OCI-M1 (cell line): ENCODE results near the gene TGFB3.
"Not testable (repeated sequence)": the region's sequence is repeated elsewhere in the genome, so short reads cannot be mapped to it uniquely, and the experiment has no call there.

Source experiments
- DNase-seq: peaks from one replicate; lab custom pipeline; 2025; lab: John Stamatoyannopoulos, UW

Gene TGFB3

DNA sequence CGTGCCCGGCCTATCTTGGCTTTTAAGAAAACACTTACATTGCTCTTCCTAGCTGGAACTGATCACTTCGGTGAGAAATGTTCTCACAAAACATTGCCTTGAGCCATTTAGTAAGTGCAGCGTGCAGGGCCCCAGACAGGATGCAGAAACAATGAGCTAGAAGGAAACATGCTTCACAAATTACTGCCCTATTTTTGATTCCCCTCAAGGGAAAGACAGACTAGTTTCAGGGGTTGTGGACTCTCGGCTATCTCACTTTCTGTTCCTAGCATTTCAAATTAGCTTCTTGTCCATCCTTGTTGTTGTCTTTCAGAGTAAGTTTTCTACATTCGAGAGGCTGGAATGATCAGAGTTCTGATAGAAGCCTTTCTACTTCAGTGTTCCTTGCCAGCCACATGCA lies 21.6 kb downstream of the TGFB3 start:
- no peak for DNase-seq

- DNase-seq: no peak
Observed at GRCh38 chr14:75959031-75959430, 22.8 kb downstream of the TGFB3 start.

DNA sequence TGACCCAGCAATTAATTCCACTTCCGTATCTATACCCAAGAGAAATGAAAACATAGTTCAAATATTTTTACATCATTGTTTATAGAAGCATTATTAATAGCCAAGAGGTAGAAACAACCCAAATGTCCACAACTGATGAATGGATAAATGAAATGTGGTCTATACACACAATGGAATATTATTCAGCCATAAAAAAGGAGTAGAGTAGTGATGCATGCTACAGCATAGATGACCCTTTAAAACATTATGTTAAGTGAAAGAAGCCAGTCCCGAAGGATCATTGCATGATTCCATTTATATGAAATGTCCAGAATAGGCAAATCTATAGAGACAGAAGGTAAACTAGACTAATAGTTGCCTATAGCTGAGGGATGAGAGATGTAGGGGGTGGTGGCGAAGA lies 29.3 kb downstream of the TGFB3 start:
- DNase-seq: no peak

DNA sequence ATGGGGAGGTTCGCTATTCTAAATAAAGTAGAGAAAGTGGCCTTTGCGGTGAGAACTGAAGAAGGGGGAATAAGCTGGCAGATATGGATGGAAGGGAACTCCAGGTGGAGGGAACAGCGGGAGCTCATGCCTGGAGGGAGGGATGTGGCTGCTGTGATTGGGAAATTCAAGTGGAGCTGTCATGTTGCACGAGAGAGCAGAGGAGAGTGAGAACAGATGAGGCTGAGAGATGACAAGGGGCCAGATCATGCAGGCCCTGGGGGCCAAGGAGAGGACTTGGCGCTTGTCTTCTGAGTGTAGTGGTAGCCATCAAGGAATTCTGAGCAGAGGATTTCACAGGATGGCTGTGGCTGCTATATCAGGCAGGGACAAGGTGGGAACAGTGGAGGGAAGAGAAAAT lies 35.0 kb downstream of the TGFB3 start:
- no peak for DNase-seq

DNA sequence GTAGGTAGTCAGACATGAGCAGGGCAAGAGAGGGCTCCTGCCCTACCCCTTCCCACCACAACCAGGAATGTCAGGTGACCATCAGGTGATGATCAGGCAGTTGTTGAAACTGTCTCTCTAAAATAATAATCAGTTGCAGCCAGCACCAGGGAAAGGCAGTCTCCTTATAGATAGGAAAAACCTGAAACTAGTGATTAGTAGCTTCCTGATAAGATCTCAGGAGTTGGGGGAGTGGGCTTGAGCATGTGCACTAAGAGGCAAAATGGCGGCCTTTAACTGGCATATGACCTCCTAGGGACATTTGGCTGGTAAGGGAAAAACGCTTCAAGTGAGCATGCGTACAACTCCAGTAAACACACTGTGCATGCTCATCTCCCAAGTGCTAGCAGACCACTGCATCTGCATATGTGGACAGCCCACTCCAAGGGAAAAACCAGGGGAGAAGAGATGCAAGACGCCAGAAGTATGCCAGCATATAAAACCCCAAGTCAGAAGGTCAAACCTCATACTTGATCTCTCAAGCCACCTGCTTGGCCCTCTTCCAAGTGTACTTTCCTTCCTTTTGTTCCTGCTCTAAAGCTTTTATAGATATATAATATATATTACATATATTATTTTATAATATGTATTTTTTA lies 37.1 kb downstream of the TGFB3 start:
- no peak for DNase-seq

- no peak for DNase-seq
Observed at GRCh38 chr14:75941030-75941429, 40.8 kb downstream of the TGFB3 start.

DNA sequence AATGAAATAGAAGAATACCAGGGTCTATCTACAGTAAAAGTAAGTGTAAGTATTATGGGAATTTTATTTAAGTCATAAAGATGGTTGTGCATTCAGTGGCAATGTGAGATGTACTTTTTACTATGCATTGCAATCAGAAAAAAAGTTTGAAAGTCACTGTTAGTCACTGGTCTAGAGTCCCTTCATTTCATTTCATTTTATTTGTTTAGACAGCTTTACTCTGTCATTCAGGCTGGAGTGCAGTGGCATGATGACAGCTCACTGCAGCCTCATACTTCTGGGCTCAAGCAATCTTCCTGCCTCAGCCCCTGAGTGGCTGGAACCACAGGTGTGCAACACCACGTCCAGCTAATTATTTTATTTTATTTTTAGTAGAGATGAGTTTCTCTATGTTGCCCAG lies 42.6 kb downstream of the TGFB3 start:
- no peak for DNase-seq

- peak; percentile 67 for DNase-seq
Observed at GRCh38 chr14:75934998-75935628, 46.7 kb downstream of the TGFB3 start.

DNA sequence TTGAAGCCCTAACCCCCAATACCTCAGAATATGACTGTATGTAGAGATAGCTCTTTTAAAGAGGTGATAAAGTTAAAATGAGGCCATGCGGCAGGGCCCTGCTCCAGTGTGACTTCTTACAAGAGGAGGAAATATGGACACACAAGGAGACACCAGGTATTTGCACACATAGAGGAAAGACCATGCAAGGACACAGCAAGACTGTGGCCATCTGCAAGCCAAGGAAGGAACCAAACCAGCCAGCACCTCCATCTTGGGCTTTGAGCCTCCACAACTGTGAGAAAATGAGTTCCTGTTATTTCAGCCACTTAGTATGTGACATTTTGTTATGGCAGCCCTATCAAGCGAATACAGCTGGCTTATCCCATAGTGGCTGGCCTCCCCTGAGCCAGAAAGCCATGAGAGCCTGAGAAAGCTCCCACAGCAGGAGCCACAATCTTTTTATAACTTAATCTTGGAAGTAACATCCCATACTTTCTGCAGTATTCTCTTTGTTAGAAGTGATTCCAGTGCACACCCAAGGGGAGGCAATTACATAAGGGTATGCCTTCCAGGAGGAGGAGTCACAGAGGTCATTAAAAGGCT lies 48.0 kb downstream of the TGFB3 start:
- DNase-seq: peak; percentile 34

DNA sequence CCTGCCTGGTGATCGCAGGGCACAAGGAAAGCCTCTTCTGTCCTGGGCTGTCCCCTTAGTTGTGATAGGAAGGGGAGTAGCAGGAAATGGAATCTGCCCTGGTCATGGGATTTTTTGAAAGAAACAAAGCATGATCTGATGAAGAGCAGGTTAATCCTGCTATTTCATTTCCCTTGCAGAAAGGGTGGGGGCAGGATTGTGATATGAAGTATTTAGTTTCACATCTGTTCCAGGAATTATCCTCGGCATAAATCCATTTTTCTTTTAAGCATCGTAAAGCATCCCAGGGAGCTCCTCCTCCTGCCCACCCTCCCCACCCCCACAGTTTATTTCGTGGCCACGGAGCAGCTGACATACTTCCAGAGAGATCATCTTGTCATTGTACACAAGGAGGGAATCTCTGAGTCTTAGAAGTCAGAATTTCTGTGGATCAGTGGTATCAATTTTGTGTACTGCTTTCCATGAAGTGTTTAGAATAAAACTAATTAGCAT lies 53.1 kb downstream of the TGFB3 start:
- DNase-seq: no peak

- DNase-seq: no peak
Observed at GRCh38 chr14:75927564-75928087, 54.2 kb downstream of the TGFB3 start.

DNA sequence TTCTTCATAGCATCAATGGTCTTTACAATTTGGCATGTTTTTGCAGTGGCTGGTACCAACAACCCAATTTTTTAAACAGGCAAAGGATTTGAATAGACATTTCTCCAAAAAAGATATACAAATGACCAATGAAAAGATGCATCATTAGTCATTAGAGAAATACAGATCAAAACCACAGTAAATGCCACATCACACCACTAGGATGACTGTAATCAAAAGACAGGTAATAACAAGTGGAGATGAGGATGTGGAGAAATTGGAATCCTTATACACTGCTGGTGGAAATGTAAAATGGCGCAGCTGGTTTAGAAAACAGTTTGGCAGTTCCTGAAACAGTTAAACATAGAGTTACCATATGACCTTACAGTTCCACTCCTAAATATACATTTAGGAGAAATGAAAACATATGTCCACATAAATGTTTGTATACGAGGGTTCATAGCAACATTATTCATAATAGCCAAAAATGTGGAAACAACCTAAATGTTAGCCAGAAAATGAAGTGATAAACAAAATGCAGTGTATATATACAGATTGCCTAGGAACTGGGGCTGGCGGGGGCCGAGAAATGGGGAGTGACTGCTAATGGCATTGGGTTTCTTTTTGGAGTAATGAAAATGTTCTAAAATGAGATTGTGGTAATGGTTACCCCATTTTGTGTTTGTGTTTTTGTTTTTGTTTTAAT lies 55.2 kb downstream of the TGFB3 start:
- no peak for DNase-seq

DNA sequence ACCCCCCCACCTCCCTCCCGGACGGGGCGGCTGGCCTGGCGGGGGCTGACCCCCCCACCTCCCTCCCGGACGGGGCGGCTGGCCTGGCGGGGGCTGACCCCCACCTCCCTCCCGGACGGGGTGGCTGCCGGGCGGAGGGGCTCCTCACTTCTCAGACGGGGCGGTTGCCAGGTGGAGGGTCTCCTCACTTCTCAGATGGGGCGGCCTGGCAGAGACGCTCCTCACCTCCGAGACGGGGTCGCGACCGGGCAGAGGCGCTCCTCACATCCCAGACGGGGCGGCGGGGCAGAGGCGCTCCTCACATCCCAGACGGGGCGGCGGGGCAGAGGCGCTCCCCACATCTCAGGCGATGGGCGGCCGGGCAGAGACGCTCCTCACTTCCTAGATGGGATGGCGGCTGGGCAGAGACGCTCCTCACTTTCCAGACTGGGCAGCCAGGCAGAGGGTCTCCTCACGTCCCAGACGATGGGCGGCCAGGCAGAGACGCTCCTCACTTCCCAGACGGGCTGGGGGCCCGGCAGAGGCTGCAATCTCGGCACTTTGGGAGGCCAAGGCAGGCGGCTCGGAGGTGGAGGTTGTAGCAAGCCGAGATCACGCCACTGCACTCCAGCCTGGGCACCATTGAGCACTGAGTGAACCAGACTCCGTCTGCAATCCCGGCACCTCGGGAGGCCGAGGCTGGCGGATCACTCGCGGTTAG lies 56.5 kb downstream of the TGFB3 start:
- DNase-seq: not testable (repeated sequence)

GRCh38 chr14:75920421-75920820 lies 61.4 kb downstream of the TGFB3 start:
- not testable (repeated sequence) for DNase-seq

- no peak for DNase-seq
Observed at GRCh38 chr14:75917946-75918335, 63.9 kb downstream of the TGFB3 start.

DNA sequence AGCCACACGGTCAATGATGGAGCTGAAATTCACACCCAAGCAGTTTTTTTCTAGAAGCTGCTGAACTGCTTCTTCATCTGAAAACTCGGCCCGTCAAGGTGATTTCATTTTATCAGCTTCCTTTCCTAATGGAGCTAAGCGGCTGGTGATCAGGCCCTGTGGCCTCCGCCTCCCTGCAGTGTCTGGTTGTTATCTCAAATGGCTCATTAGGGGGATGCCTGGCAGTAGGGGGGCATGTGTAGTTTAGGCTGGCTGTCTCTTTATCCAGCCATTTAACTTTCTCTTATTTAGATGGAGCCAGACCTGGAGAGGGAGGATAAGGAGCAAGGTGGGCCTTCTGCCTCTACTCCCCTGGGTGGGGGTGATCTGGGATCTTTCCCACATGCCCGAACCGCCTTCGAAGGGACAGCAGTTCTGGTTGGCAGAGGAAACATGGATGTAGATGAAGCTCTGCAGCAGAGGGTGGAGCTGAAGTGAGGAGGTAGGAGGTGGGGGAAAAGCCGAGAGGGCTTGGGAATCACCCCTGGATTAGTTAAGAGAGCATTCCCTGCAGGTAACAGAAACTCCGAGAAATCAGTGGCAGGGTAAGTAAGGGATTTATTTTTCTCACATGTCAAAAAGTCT lies 64.4 kb downstream of the TGFB3 start:
- no peak for DNase-seq

GRCh38 chr14:75915045-75915444 lies 66.8 kb downstream of the TGFB3 start:
- no peak for DNase-seq

DNA sequence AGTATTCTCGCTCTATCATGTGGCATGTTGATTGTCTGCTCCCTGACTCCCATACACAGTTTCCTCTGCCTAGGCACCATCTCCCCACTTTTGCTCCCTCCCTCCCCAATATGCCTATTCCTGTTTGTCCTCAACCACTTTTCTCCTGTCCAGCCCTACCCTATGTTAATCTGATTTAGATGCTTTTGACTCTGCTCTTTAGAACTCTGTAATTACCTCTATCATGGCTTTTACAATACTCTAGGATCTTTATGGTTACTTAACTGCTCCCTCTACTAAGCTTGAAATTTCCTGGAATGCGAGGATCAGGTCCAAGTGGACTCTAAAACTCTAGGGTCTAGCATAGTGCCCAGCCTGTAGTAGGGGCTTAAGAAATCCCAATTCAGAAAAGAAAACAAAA lies 68.6 kb downstream of the TGFB3 start:
- DNase-seq: no peak

DNA sequence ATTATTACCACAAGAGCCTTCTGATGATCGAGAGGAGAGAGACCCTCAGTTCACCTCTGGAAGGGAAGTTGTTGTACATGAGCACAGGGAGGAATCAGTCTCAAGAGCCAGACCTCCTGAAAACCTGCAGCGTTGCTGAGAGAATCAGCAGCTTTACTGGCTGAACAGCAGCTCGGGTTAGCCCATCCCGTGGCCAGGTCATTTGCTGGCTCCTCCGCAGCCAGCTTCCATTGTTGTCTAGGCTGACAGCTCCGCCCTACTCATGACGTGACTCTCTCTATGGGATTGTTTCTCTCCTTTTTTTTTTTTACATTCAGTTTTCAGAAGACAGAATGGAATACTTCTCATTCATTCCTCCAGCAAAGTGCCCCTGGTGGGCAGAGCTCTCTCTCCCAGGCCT lies 69.9 kb downstream of the TGFB3 start:
- DNase-seq: no peak

DNA sequence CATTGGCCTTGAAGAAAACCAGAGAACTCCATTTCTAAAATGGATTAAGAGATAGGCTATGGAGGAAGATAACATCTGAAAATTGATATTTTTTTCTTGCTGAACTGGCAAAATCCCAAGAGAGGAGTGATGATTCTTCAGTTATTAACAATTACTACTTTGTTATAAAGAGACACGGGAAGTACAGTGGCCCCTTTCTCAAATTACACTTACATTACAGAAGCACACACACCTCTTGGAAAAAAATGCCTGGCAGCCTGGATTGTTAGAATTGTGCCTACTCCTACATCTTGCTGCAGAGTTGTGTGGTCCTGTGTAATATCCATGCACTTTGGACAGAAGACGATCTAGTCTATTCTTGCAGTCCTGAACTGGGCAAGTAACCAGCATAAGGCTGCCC lies 71.7 kb downstream of the TGFB3 start:
- DNase-seq: no peak

GRCh38 chr14:75909630-75910029 lies 72.2 kb downstream of the TGFB3 start:
- DNase-seq: no peak
